Astrocyte of the cerebellum (primary cell): ENCODE data around the gene OXCT1.

Experiments used
- DNase-seq: peaks from one replicate; pipeline ENCODE4 v3.0.0-alpha.2; 2011; ENCODE audit warnings: low read depth
- H3K4me3 ChIP-seq: 2 replicates; pipeline ENCODE4 v1.5.1; 2011; ENCODE audit warnings: mild to moderate bottlenecking, low read depth, low read length, moderate library complexity
- in situ Hi-C: cut with HindIII; loops from 2 replicates; pipeline ENCODE4 v1.10.0; 2017; ENCODE audit warnings: low sequenced_read_pairs
- TF ChIP-seq, protein P1 (sequence below): IDR thresholded peaks from 2 replicates; pipeline ENCODE4 v1.5.1; 2012; ENCODE audit warnings: low read length, low read depth, moderate library complexity, mild to moderate bottlenecking; ENCODE audit errors: missing control alignments

Gene OXCT1

DNA sequence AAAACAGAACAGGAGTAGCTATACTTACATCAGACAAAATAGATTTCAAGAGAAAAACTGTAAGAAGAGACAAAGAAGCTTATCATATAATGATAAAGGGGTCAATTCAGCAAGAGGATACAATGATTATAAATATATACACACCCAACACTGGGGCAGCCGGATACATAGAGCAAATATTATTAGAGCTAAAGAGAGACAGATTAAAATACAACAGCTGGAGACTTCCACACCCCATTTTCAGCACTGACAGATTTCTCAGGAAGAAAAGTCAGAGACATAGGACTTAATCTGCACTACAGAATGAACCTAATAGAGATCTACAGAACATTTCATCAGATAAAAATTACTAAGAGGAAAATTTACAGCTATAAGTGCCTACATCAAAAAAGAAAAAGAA lies 35.7 kb downstream of the OXCT1 start:
- TF ChIP-seq, protein P1, sequence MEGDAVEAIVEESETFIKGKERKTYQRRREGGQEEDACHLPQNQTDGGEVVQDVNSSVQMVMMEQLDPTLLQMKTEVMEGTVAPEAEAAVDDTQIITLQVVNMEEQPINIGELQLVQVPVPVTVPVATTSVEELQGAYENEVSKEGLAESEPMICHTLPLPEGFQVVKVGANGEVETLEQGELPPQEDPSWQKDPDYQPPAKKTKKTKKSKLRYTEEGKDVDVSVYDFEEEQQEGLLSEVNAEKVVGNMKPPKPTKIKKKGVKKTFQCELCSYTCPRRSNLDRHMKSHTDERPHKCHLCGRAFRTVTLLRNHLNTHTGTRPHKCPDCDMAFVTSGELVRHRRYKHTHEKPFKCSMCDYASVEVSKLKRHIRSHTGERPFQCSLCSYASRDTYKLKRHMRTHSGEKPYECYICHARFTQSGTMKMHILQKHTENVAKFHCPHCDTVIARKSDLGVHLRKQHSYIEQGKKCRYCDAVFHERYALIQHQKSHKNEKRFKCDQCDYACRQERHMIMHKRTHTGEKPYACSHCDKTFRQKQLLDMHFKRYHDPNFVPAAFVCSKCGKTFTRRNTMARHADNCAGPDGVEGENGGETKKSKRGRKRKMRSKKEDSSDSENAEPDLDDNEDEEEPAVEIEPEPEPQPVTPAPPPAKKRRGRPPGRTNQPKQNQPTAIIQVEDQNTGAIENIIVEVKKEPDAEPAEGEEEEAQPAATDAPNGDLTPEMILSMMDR, result no peak
- no peak for DNase-seq
- H3K4me3 ChIP-seq, result no peak overlapping the region
- in situ Hi-C loops, result loop anchor here (25.0 kb wide), 2 partner anchors 572 to 922 kb away; partner anchors contain the start of gene C7

DNA sequence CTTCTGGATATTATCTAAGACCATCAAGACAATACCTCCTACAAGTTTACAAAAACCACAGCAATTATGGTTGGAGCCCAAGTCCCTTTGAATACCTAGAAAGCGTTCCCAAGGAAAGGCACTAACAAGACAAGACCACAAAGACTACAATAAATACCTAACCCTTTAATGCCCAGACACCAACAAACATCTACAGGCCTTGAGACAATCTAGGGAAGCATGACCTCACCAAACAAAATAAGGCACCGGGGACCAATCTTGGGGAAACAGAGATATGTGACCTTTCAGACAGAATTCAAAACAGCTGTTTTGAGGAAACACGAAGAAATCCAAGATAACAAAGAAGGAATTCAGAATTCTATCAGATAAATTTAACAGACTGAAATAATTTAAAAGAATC lies 37.8 kb downstream of the OXCT1 start:
- in situ Hi-C loops, result loop anchor here (25.0 kb wide), 2 partner anchors 570 to 920 kb away; partner anchors contain the start of gene C7
- no peak overlapping the region for H3K4me3 ChIP-seq
- TF ChIP-seq, protein P1, result no peak
- DNase-seq, result no peak

DNA sequence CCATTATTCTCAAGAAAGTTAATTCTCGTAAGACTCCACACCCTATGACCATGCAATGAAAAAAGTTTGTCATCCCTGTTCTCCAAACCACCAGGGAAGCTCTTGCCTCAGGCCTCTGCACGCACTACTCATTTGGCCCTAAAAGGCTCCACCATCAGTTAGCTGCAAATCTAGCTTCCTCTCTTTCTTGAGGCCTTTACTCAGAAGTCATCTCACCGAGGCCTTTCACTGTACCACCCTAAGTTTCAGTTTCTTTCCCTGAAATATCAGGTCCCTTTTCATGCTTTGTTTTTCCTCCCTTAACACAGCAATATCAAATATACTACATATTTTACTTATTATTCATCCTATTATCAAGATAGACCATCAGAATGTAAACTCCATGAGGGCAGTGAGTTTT lies 39.1 kb downstream of the OXCT1 start:
- no peak overlapping the region for H3K4me3 ChIP-seq
- no peak for DNase-seq
- TF ChIP-seq, protein P1, result no peak
- in situ Hi-C loops, result loop anchor here (25.0 kb wide), 2 partner anchors 569 to 919 kb away; partner anchors contain the start of gene C7

DNA sequence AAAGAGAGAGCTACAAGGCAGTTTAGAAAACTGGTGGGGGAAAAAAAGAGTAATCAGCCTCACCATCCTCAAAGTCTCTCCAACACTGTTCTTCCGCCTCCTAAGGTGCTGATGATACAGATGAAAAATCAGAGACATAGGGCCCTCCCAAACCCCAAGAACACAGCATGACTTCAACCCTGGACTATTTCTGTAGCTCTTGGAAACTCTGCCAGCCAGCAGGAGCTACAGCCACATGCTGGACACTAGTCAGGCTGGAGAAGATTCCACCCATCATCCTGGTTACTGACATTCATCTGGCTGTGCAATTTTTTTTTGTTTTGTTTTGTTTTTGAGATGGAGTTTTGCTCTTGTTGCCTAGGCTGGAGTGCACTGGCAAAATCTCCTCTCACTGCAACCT lies 42.4 kb downstream of the OXCT1 start:
- H3K4me3 ChIP-seq, result no peak overlapping the region
- in situ Hi-C loops, result loop anchor here (25.0 kb wide), 2 partner anchors 565 to 915 kb away; partner anchors contain the start of gene C7
- TF ChIP-seq, protein P1, result no peak
- DNase-seq, result no peak

DNA sequence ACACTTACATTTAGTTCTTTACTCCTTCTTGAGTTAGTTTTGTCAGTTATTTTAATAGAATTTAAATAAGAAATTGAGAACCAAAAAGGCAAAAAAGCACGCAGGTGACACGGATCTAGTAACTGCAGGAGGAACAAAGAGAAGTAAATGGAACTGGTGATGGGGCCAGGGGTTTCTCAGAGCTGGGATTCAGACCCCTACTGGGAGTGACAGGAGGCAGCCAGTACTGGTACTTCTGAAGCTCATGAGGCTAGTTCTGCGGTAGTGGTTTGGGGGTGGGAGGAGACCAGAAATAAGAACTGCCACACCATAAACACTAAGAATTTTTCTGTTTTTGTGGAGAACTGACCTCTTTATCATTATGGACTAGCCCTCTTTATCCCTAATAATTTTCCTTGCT lies 48.2 kb downstream of the OXCT1 start:
- H3K4me3 ChIP-seq, result no peak overlapping the region
- TF ChIP-seq, protein P1, result no peak
- in situ Hi-C loops, result no loop called here
- no peak for DNase-seq

DNA sequence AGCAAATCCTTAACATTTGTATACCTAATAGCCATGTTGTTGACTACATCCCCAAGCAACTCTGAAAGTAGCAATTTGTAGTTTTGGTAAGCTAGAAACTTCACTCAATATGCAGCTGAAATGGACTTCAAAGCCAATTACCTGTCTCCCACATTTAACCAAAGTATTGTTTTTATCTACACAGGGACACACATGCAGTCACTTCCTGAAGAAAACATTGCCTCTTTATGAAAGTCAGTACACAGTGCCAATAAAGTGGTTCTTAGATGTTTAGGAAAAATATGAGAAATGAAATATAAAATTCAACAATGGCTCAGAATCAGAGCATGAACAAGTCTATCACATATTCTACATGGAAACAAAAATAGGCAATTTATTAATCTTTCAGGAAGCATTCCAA lies 49.2 kb downstream of the OXCT1 start:
- no peak for DNase-seq
- no peak overlapping the region for H3K4me3 ChIP-seq
- in situ Hi-C loops, result no loop called here
- TF ChIP-seq, protein P1, result no peak
